Psoas muscle (tissue), 8 donors: ENCODE measurements around the gene OPTC. TPM values are rescaled to one million over a fixed set of nuclear protein-coding genes. Genes with fewer than 3 reads are reported as not detected.

Experiments used
- ATAC-seq, 4 donors: fragments of 200-7000 bp; cut with Tn5 transposase; one replicate each; pipeline ENCODE4 v1.9.1; 2020; ENCODE audit warnings: moderate library complexity in 3 of 4, mild to moderate bottlenecking in 2 of 4
- DNase-seq, 2 donors: peaks; one replicate each; pipeline ENCODE4 v3.0.0-alpha.2; 2020
- H3K27ac ChIP-seq: fragments of 200-600 bp; one replicate; pipeline ENCODE4 v1.8.0; 2022
- H3K27me3 ChIP-seq, 3 donors: fragments of 200-600 bp in 1 of 3; one replicate each; pipeline versions ENCODE4 v1.6.1 to v1.8.0; 2013 to 2022; ENCODE audit warnings: low read length in 2 of 3, mild to moderate bottlenecking in 2 of 3, moderate library complexity in 1 of 3; ENCODE audit not compliant: insufficient read depth in 3 of 3
- H3K36me3 ChIP-seq, 2 donors: fragments of 200-600 bp in 1 of 2; one replicate each; pipeline versions ENCODE4 v1.6.1 to v1.8.0; 2013 to 2022; ENCODE audit warnings: low read depth in 1 of 2, mild to moderate bottlenecking in 1 of 2, moderate library complexity in 1 of 2; ENCODE audit not compliant: insufficient read depth in 1 of 2
- H3K4me1 ChIP-seq: fragments of 200-600 bp; one replicate; pipeline ENCODE4 v1.8.0; 2022
- H3K4me3 ChIP-seq: fragments of 200-600 bp; one replicate; pipeline ENCODE4 v1.8.0; 2022; ENCODE audit warnings: mild to moderate bottlenecking
- H3K9me3 ChIP-seq: fragments of 200-600 bp; one replicate; pipeline ENCODE4 v1.8.0; 2022
- WGBS, 3 donors: extraction: QIAGEN DNeasy Blood & Tissue Kit; methylation state at CpG; one replicate each; pipeline versions ENCODE4 v1.1.6 to v1.1.7; 2013; 5-methylcytosine and 5-hydroxymethylcytosine counted together
- intact Hi-C, 2 donors: fragments of 100-400 bp; cut with DNase I; formaldehyde crosslinking; loops; one replicate each; pipeline versions ENCODE4 v1.11.0 to v1.14.2; 2022
- polyA plus RNA-seq, 3 donors: library from polyadenylated mRNA; stranded (reverse); fragments of 200-250 nt; gene quantifications; one replicate each; pipeline ENCODE4 v1.2.3, GENCODE V29; 2013
- total RNA-seq, 4 donors: library from RNA; stranded (reverse); fragmentation: NEBNext Ultra II Directional in 2 of 4; extraction: Animal tissue kit (Norgen Biotek cat#: 25700) in 2 of 4; gene quantifications; one replicate each; pipeline versions ENCODE4 v1.2.1 to v1.2.4, GENCODE V29; 2021 to 2023
- TF ChIP-seq, protein P1 (sequence below): fragments of 200-600 bp; IDR thresholded peaks from one replicate; pipeline ENCODE4 v1.8.0; 2022; ENCODE audit warnings: antibody characterized with exemption
- donor health status: healthy with polysubstance abuse.
- donor health status: DM: no; HTN: no; CAD: no; lungs with moderate emphysema.
- donor health status: Bipolar disorder and iron deficiency.
- donor health status: healthy.
- donor health status: DM: yes; HTN: yes; CAD: no.
- donor health status: DM: no; HTN: no; CAD: no.
- donor health status: DM: no; HTN: no; CAD: no.
- donor health status: DM: yes; HTN: yes; CAD: no.

OPTC gene
- total and polyA plus RNA-seq, 7 donors = not detected

DNA sequence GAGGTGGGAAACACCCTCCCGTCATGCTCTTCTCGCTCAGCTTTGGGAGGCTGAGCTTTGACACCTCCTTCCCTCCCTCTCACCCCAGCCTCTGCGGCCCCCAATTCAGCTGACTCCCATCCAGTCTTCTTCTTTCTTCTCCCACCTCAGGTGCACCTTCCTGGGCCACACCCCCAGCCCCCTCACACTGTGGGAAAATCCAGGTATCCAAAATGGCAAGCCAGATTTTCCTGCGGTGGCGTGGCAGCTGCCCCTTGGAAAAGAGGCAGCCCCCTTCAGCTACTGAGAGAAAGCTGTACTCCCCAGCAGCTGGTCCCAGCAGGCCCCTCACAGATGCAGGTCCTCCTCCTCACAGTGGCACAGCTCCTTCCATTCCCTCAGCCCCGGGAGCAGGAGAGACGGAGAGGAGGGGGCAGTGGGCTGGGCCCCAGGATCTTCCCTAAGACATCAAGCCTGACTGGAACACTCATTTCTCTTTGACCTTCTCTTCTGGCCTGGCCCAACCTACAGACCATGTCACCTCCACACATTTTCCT lies 61.6 kb downstream of the OPTC start:
- Histone ChIP-seq H3K36me3 (no peaks in the 10 kb centered on the region), H3K4me3 (no peak overlapping the region), H3K27me3 (no peaks in the 10 kb centered on the region), H3K4me1 (peaks cover 38% of the 10 kb centered on the region), H3K27ac (peak overlapping the region; percentile 78), H3K9me3 (no peaks in the 10 kb centered on the region)
- ATAC-seq (no peak), DNase-seq (no peak)
- intact Hi-C loops = no loop called here
- TF ChIP-seq, protein P1, sequence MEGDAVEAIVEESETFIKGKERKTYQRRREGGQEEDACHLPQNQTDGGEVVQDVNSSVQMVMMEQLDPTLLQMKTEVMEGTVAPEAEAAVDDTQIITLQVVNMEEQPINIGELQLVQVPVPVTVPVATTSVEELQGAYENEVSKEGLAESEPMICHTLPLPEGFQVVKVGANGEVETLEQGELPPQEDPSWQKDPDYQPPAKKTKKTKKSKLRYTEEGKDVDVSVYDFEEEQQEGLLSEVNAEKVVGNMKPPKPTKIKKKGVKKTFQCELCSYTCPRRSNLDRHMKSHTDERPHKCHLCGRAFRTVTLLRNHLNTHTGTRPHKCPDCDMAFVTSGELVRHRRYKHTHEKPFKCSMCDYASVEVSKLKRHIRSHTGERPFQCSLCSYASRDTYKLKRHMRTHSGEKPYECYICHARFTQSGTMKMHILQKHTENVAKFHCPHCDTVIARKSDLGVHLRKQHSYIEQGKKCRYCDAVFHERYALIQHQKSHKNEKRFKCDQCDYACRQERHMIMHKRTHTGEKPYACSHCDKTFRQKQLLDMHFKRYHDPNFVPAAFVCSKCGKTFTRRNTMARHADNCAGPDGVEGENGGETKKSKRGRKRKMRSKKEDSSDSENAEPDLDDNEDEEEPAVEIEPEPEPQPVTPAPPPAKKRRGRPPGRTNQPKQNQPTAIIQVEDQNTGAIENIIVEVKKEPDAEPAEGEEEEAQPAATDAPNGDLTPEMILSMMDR = no peak
- 69 to 74% (median 69%) methylated on average over 7 of the region's 7 CpGs for WGBS, 3 donors

DNA sequence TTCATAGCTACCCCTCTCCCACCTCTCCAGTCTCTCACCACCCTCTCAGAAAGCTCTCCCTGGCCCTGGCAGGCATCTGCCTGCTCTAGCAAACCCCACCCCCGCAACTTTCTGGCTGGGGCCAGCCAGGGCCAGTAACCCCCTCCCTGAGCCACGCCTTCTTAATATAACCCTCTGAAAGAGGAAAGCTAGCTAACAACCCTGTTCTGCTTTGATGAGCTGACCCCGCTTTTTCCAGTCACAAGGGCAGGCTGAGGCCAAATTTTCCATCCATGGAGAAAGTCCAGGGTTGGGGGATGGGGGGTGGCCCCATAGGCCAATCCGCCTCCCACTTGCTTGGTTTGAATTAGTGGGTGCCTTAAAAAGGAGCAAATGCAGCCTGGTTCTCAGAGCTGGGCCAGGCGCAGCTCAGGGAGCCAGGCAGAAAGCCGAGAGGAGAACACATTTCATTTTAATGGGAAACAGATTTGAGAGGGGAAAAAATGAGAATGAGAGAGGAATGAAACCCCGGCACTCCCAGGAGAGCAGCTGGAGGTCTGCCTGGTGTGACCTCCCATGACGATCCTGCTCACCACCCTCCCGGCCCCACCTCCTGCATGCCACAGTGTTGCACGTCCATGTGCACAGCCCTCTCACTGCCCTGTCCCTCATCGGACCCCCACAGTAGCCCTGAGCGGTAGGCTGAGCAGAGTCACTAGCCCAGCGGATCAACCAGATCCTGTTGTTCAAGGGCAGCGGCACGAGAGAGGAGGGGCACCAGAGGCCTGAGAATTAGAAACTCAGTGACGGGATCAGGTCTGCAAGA lies 62.3 kb downstream of the OPTC start:
- ATAC-seq = peak in 2 of 4 donors; percentile 18 to 19
- Histone ChIP-seq H3K9me3 (no peaks in the 10 kb centered on the region), H3K27me3 (no peaks in the 10 kb centered on the region), H3K27ac (peak overlapping the region; percentile 78), H3K4me3 (no peak overlapping the region), H3K36me3 (no peaks in the 10 kb centered on the region), H3K4me1 (peaks cover 38% of the 10 kb centered on the region)
- 40 to 51% (median 49%) methylated on average over 16 of the region's 16 CpGs for WGBS, 3 donors
- peak; percentile 74 to 75 for DNase-seq
- TF ChIP-seq, protein P1 = no peak
- intact Hi-C loops = no loop called here

DNA sequence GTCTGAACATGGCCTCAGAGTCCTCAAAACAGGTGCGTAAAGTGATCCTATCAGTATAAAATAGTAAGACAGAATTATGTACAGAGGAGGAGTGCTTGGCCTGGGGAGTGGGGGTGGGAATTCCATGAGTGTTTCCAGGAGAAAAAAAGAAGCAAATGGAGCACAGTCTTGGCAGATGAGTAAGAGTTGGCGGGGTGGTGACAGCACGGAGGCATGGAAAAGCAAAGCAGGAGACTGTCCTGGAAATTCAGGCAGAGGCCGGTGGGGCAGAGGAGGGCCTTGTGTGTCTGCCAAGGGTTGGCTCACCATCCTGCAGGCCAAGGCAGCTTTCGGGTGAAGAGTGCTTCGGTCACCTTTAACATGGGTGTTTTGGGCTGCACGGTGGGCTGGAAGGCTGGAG lies 63.4 kb downstream of the OPTC start:
- no peaks in the 10 kb centered on the region for H3K27me3 ChIP-seq
- intact Hi-C loops = no loop called here
- TF ChIP-seq, protein P1 = no peak
- ATAC-seq (peak; percentile 17 to 52 (median 24)), DNase-seq (peak in 1 of 2 donors; percentile 61)
- peaks cover 38% of the 10 kb centered on the region for H3K4me1 ChIP-seq
- peak overlapping the region; percentile 78 for H3K27ac ChIP-seq
- H3K4me3 ChIP-seq = no peak overlapping the region
- H3K9me3 ChIP-seq = no peaks in the 10 kb centered on the region
- WGBS, 3 donors = 44 to 56% (median 49%) methylated on average over 7 of the region's 7 CpGs
- H3K36me3 ChIP-seq = no peaks in the 10 kb centered on the region

DNA sequence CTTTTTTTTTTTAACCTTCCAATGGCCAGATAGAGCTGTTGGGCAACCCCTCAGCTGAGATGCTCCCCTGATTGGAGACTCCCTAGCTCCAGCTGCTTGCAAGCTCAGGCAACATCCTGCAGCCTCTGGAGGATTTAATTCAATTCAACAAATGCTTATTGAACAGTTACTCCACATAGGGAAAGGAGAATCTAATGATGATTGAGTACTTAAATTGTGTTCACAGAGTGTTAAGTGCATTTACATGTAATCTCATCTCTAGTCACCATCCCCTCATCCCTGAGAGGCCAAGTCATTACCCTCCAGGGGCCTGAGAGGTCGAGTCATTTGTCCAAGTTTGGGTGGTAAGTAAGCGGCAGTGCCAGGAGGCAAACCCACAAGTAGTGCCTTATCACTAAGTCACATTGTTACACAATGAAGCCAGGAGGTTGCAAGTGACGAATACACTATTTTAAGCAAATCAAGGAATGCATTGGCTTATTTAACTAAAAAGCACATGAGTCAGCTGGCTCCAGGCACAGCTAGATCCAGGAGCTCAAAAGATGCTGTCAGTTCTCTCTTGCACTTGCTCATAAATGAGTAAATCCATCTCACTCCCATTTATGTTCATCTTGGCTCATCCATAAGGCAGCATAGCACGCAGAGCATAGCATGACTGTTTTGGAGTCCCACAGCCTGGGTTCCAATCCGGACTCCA lies 64.3 kb downstream of the OPTC start:
- TF ChIP-seq, protein P1 = no peak
- ATAC-seq = peak; percentile 84 to 88 (median 85)
- peak; percentile 67 to 76 for DNase-seq
- H3K27ac ChIP-seq = peak overlapping the region; percentile 78
- no peaks in the 10 kb centered on the region for H3K27me3 ChIP-seq
- no peak overlapping the region for H3K4me3 ChIP-seq
- intact Hi-C loops = no loop called here
- peaks cover 38% of the 10 kb centered on the region for H3K4me1 ChIP-seq
- H3K36me3 ChIP-seq = no peaks in the 10 kb centered on the region
- 31 to 49% (median 45%) methylated on average over 5 of the region's 5 CpGs for WGBS, 3 donors
- no peaks in the 10 kb centered on the region for H3K9me3 ChIP-seq

Other genes starting within 250 kb of the OPTC start
- 100 to 1,000 TPM in 3 of 4 donors, 10 to 100 TPM in 1; 83.0 to 360 (median 224) TPM for gene BTG2, start 188.6 kb upstream of the OPTC start, total RNA-seq
- 100 to 1,000 TPM in 1 of 3 donors, 10 to 100 TPM in 2; 17.6 to 119 (median 60.4) TPM for gene BTG2, start 188.6 kb upstream of the OPTC start, polyA plus RNA-seq
- 1 to 10 TPM; 3.6 to 9.6 (median 5.8) TPM for gene FMOD, start 143.0 kb upstream of the OPTC start, total RNA-seq
- 1 to 10 TPM; 3.0 to 4.6 (median 3.8) TPM for gene FMOD, start 143.0 kb upstream of the OPTC start, polyA plus RNA-seq
- 10 to 100 TPM in 1 of 4 donors, 1 to 10 TPM in 3; 3.0 to 20.6 (median 6.3) TPM for gene PRELP, start 18.3 kb upstream of the OPTC start, total RNA-seq
- gene PRELP, start 18.3 kb upstream of the OPTC start, polyA plus RNA-seq = 1 to 10 TPM; 5.4 to 7.1 (median 6.6) TPM
- 10 to 100 TPM; 18.6 to 29.6 (median 27.9) TPM for gene ATP2B4, start 132.7 kb downstream of the OPTC start, total RNA-seq
- 10 to 100 TPM; 12.2 to 26.6 (median 15.6) TPM for gene ATP2B4, start 132.7 kb downstream of the OPTC start, polyA plus RNA-seq